SW 1271 (cell line): ENCODE results near the gene ADCYAP1.
"Not testable (repeated sequence)": the region's sequence is repeated elsewhere in the genome, so short reads cannot be mapped to it uniquely, and the experiment has no call there.

Experiments
- DNase-seq, 2 experiments: peaks; one replicate each; lab custom pipeline; 2025; lab: John Stamatoyannopoulos, UW

The ADCYAP1 gene

GRCh38 chr18:904218-905090, at the start of gene ADCYAP1:
Gene ADCYAP1, plus strand, starts transcription at chr18:904871. Its CDS starts 516 bp downstream, at chr18:905387.
- peak in 1 of 2 experiments; percentile 20 for DNase-seq

- DNase-seq, result no peak
Observed at GRCh38 chr18:857986-858385, 46.7 kb upstream of the ADCYAP1 start.

GRCh38 chr18:864872-865273, 39.8 kb upstream of the ADCYAP1 start:
- DNase-seq, result peak in 1 of 2 experiments; percentile 46

- DNase-seq, result no peak
Observed at GRCh38 chr18:867257-867656, 37.4 kb upstream of the ADCYAP1 start.

GRCh38 chr18:873426-873825, 31.2 kb upstream of the ADCYAP1 start:
- not testable (repeated sequence) for DNase-seq

- DNase-seq, result no peak
Observed at GRCh38 chr18:875912-876311, 28.8 kb upstream of the ADCYAP1 start.

GRCh38 chr18:877238-877637, 27.4 kb upstream of the ADCYAP1 start:
- no peak for DNase-seq

- DNase-seq, result no peak
Observed at GRCh38 chr18:886076-886475, 18.6 kb upstream of the ADCYAP1 start.

- no peak for DNase-seq
Observed at GRCh38 chr18:887716-888115, 17.0 kb upstream of the ADCYAP1 start.

GRCh38 chr18:892316-892715, 12.4 kb upstream of the ADCYAP1 start:
- DNase-seq, result no peak

- DNase-seq, result no peak
Observed at GRCh38 chr18:896315-896714, 8.4 kb upstream of the ADCYAP1 start.

GRCh38 chr18:901761-902160, 2.9 kb upstream of the ADCYAP1 start:
- no peak for DNase-seq

GRCh38 chr18:902229-902628, 2.4 kb upstream of the ADCYAP1 start:
- no peak for DNase-seq

GRCh38 chr18:903701-904100, 970 bp upstream of the ADCYAP1 start:
- no peak for DNase-seq

- no peak for DNase-seq
Observed at GRCh38 chr18:905307-905947, 756 bp downstream of the ADCYAP1 start.

GRCh38 chr18:905948-906415, 1.3 kb downstream of the ADCYAP1 start:
- DNase-seq, result no peak

GRCh38 chr18:906416-907114, 1.9 kb downstream of the ADCYAP1 start:
- no peak for DNase-seq

- DNase-seq, result no peak
Observed at GRCh38 chr18:907115-907884, 2.6 kb downstream of the ADCYAP1 start.

- DNase-seq, result no peak
Observed at GRCh38 chr18:907885-908757, 3.5 kb downstream of the ADCYAP1 start.

GRCh38 chr18:908758-909724, 4.4 kb downstream of the ADCYAP1 start:
- no peak for DNase-seq
